Tibial nerve (tissue), 3 donors: ENCODE measurements around the gene XYLT1.

Experiments used
- POLR2A ChIP-seq, 2 donors: fragments of 450-650 bp; IDR thresholded peaks; one replicate each; pipeline ENCODE4 v1.6.1; 2017; ENCODE audit warnings: antibody characterized with exemption in 2 of 2, mild to moderate bottlenecking in 2 of 2, moderate library complexity in 2 of 2
- TF ChIP-seq, protein P1 (sequence below), 5 experiments: fragments of 200-600 bp in 3 of 5; fragments of 450-650 bp in 2 of 5; sonication (generic) in 3 of 5; IDR thresholded peaks; one replicate each; pipeline ENCODE4 v1.5.1; 2016 to 2019; ENCODE audit warnings: antibody characterized with exemption in 5 of 5, mild to moderate bottlenecking in 3 of 5, moderate library complexity in 2 of 5

DNA sequence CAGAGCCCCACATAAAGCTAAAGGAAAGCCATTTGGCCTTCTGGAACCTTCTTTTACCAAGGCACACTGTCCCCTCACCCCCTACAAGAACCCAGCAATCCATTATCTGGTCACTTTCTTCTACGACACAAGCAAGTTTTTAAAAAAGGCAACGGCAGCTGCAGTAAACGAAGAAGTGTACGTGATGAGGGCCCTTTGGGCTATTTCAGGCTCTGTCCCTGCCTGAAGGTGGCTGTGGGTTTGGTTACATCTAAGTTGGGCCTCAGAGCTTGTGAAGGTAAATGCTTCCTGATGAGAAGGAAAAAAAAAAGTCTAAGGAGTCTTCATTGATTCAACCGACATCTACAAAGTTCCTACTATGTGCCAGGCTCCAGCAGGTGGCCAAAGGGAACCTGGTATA is 35.4 kb downstream of the XYLT1 start:
- no peak for TF ChIP-seq POLR2A (IDR thresholded peaks at IDR 0.05)
- TF ChIP-seq, protein P1, sequence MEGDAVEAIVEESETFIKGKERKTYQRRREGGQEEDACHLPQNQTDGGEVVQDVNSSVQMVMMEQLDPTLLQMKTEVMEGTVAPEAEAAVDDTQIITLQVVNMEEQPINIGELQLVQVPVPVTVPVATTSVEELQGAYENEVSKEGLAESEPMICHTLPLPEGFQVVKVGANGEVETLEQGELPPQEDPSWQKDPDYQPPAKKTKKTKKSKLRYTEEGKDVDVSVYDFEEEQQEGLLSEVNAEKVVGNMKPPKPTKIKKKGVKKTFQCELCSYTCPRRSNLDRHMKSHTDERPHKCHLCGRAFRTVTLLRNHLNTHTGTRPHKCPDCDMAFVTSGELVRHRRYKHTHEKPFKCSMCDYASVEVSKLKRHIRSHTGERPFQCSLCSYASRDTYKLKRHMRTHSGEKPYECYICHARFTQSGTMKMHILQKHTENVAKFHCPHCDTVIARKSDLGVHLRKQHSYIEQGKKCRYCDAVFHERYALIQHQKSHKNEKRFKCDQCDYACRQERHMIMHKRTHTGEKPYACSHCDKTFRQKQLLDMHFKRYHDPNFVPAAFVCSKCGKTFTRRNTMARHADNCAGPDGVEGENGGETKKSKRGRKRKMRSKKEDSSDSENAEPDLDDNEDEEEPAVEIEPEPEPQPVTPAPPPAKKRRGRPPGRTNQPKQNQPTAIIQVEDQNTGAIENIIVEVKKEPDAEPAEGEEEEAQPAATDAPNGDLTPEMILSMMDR (IDR thresholded peaks at IDR 0.05), result no peak
